Measurements from ENCODE around the gene CCNJL.

GRCh38 chr5:160263326-160263855, 49.0 kb downstream of the CCNJL start:
- TF ChIP-seq CTCF (IDR thresholded peaks at IDR 0.05) = no peak
- no peak for TF ChIP-seq EZH2 (IDR thresholded peaks at IDR 0.05)
